ENCODE measurements around the gene EPN1. TPM values are rescaled to one million over a fixed set of nuclear protein-coding genes. Genes with fewer than 3 reads are reported as not detected.

Gene EPN1
- total RNA-seq, 1 experiment from 2014 or later, result 162 TPM

GRCh38 chr19:55651236-55651635 is 23.8 kb upstream of the EPN1 start:
- Mint-ChIP-seq H3K27ac (ENCODE audit: unreplicated experiment) (peak overlapping the region; percentile 11), H3K36me3 (ENCODE audit: insufficient read depth, unreplicated experiment) (peaks cover 73% of the 10 kb centered on the region), H3K9me3 (ENCODE audit: low read depth, unreplicated experiment) (no peaks in the 10 kb centered on the region), H3K4me3 (ENCODE audit: low read depth, unreplicated experiment) (no peak overlapping the region), H3K27me3 (ENCODE audit: unreplicated experiment) (no peaks in the 10 kb centered on the region), H3K4me1 (ENCODE audit: low read depth, unreplicated experiment) (no peaks in the 10 kb centered on the region)
- intact Hi-C loops (cut with micrococcal nuclease; ENCODE audit: unreplicated experiment), result loop anchor here (10.0 kb wide), 1 partner anchor 154 kb away; no protein-coding TSS in a partner anchor
- CTCF ChIA-PET, result no interaction called here
- no TSS peak for BruUV-seq (replicated peaks)
- DNase-seq, result no peak
- no peak for TF ChIP-seq CTCF (IDR thresholded peaks at IDR 0.05; ENCODE audit: unreplicated experiment)

- TF ChIP-seq CTCF (IDR thresholded peaks at IDR 0.05; ENCODE audit: unreplicated experiment), result no peak
- H3K27ac Mint-ChIP-seq (ENCODE audit: unreplicated experiment), result peak overlapping the region; percentile 96
- H3K9me3 Mint-ChIP-seq (ENCODE audit: low read depth, unreplicated experiment), result no peaks in the 10 kb centered on the region
- DNase-seq, result no peak
- peaks cover 6% of the 10 kb centered on the region for H3K4me1 Mint-ChIP-seq (ENCODE audit: low read depth, unreplicated experiment)
- H3K4me3 Mint-ChIP-seq (ENCODE audit: low read depth, unreplicated experiment), result peak overlapping the region; percentile 96
- intact Hi-C loops (cut with micrococcal nuclease; ENCODE audit: unreplicated experiment), result loop anchor here (10.0 kb wide), 1 partner anchor 152 kb away; no protein-coding TSS in a partner anchor
- peaks cover 75% of the 10 kb centered on the region for H3K36me3 Mint-ChIP-seq (ENCODE audit: insufficient read depth, unreplicated experiment)
- CTCF ChIA-PET, result interaction anchor here (0.6 to 0.7 kb wide), 4 partner anchors 49 to 695 kb away, joined by 3 to 7 read pairs (median 3); no protein-coding TSS in a partner anchor
- BruUV-seq (replicated peaks), result no TSS peak
- H3K27me3 Mint-ChIP-seq (ENCODE audit: unreplicated experiment), result no peaks in the 10 kb centered on the region
Observed at GRCh38 chr19:55652311-55653128, 22.5 kb upstream of the EPN1 start.

- Mint-ChIP-seq H3K4me1 (ENCODE audit: low read depth, unreplicated experiment) (peaks cover 10% of the 10 kb centered on the region), H3K9me3 (ENCODE audit: low read depth, unreplicated experiment) (no peaks in the 10 kb centered on the region), H3K36me3 (ENCODE audit: insufficient read depth, unreplicated experiment) (peaks cover 69% of the 10 kb centered on the region), H3K4me3 (ENCODE audit: low read depth, unreplicated experiment) (peak overlapping the region; percentile 96), H3K27me3 (ENCODE audit: unreplicated experiment) (no peaks in the 10 kb centered on the region), H3K27ac (ENCODE audit: unreplicated experiment) (peak overlapping the region; percentile 96)
- DNase-seq, result peak; percentile 98
- intact Hi-C loops (cut with micrococcal nuclease; ENCODE audit: unreplicated experiment), result loop anchor here (10.0 kb wide), 1 partner anchor 151 kb away; no protein-coding TSS in a partner anchor
- peak; percentile 100 for TF ChIP-seq CTCF (IDR thresholded peaks at IDR 0.05; ENCODE audit: unreplicated experiment)
- CTCF ChIA-PET, result interaction anchor here (0.6 to 1.5 kb wide), 19 partner anchors 11 to 697 kb away, joined by 3 to 15 read pairs (median 3); partner anchors contain the start of genes FIZ1 and TMEM238
- TSS peak; percentile 86 for BruUV-seq (replicated peaks)
Observed at GRCh38 chr19:55653651-55654322, 21.2 kb upstream of the EPN1 start.

GRCh38 chr19:55654323-55654867 is 20.6 kb upstream of the EPN1 start:
- H3K9me3 Mint-ChIP-seq (ENCODE audit: low read depth, unreplicated experiment), result no peaks in the 10 kb centered on the region
- peaks cover 14% of the 10 kb centered on the region for H3K4me1 Mint-ChIP-seq (ENCODE audit: low read depth, unreplicated experiment)
- intact Hi-C loops (cut with micrococcal nuclease; ENCODE audit: unreplicated experiment), result loop anchor here (10.0 kb wide), 1 partner anchor 150 kb away; no protein-coding TSS in a partner anchor
- CTCF ChIA-PET, result interaction anchor here (0.6 to 1.5 kb wide), 15 partner anchors 12 to 679 kb away, joined by 3 to 15 read pairs (median 3); partner anchors contain the start of genes FIZ1 and TMEM238
- peak overlapping the region; percentile 96 for H3K27ac Mint-ChIP-seq (ENCODE audit: unreplicated experiment)
- DNase-seq, result peak; percentile 99
- peaks cover 71% of the 10 kb centered on the region for H3K36me3 Mint-ChIP-seq (ENCODE audit: insufficient read depth, unreplicated experiment)
- H3K4me3 Mint-ChIP-seq (ENCODE audit: low read depth, unreplicated experiment), result peak overlapping the region; percentile 96
- TF ChIP-seq CTCF (IDR thresholded peaks at IDR 0.05; ENCODE audit: unreplicated experiment), result no peak
- no TSS peak for BruUV-seq (replicated peaks)
- no peaks in the 10 kb centered on the region for H3K27me3 Mint-ChIP-seq (ENCODE audit: unreplicated experiment)
